Activated CD4-positive, alpha-beta T cell treated with anti-CD3 and anti-CD28 coated beads for 36 hours (primary cell): ENCODE results near the gene PTH2. TPM values are rescaled to one million over a fixed set of nuclear protein-coding genes. Genes with fewer than 3 reads are reported as not detected.

Source experiments
- ATAC-seq: fragments of 200-7000 bp; cut with Tn5 transposase; one replicate; pipeline ENCODE4 v1.10.0; 2021; ENCODE audit warnings: mild to moderate bottlenecking, moderate library complexity
- CTCF ChIA-PET: fragments of 350-600 bp; sonication (Branson Sonifier 250); formaldehyde crosslinking; loops from one replicate; lab custom pipeline; 2021; ENCODE audit warnings: antibody characterized with exemption; lab: Charles Lee
- POLR2A ChIA-PET: fragments of 350-600 bp; sonication (Branson Sonifier 250); formaldehyde crosslinking; loops from one replicate; lab custom pipeline; 2021; ENCODE audit warnings: antibody characterized with exemption, inconsistent platforms; lab: Charles Lee
- DNase-seq: peaks from one replicate; pipeline ENCODE4 v3.0.0-alpha.2; 2020
- H3K27ac Mint-ChIP-seq: one replicate; pipeline ENCODE4 v1.8.0; 2021; ENCODE audit warnings: mixed read lengths
- H3K27me3 Mint-ChIP-seq: one replicate; pipeline ENCODE4 v1.8.0; 2021; ENCODE audit warnings: mixed read lengths
- H3K36me3 Mint-ChIP-seq: one replicate; pipeline ENCODE4 v1.8.0; 2021; ENCODE audit warnings: low read depth, mixed read lengths
- H3K4me1 Mint-ChIP-seq: one replicate; pipeline ENCODE4 v1.8.0; 2021; ENCODE audit warnings: mixed read lengths
- H3K4me3 Mint-ChIP-seq: one replicate; pipeline ENCODE4 v1.8.0; 2021; ENCODE audit warnings: mild to moderate bottlenecking, moderate library complexity, mixed read lengths
- H3K9me3 Mint-ChIP-seq: one replicate; pipeline ENCODE4 v1.8.0; 2021; ENCODE audit warnings: low read depth, mixed read lengths
- intact Hi-C, 2 experiments: fragments of 100-400 bp; cut with DNase I in 1 of 2; cut with micrococcal nuclease in 1 of 2; formaldehyde crosslinking; loops; one replicate each; pipeline versions ENCODE4 v1.14.2 to v1.15.1; 2022 to 2024; cut with DNase I, micrococcal nuclease
- total RNA-seq, 2 experiments: library from RNA; stranded (reverse); gene quantifications; one replicate each; pipeline ENCODE4 v1.2.3, GENCODE V29; 2021

PTH2 gene
- total RNA-seq, 2 experiments from 2014 or later = not detected

DNA sequence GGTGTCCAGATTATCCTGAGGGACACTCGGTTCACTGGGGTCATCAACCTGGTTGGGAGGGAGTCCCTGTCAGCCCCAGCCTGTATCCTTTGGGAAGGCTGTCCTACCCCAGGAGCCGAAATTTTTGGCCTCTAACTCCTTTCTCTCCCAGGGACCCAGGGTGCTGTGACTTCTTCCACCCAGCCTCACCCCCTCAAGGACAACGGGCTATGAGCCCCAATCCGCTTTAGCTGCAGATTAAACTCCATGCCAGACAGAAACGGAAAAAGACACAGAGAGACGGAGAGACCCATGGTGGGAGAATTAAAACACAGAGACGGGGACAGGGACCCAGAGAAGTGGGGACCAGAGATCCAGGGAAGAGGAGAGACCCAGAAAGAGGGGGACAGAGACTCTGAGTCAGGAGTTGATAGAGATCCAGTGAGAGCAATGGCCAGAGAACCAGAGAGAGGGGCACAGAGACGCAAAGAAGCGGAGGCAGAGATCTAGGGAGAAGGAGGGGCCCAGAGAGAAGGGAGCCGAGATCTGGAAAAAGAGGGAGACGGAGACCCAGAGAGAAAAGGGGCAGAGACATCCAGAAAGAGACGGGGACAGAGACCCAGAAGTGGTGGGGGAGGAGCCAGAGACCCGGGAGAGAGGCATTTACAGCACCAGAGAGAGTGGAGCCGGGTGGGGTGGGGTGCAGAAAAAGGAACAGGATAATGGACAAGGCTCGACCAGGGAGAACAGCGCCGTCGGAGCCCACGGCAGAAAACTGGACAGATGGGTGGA is 17.4 kb upstream of the PTH2 start:
- H3K4me1 Mint-ChIP-seq = peaks cover 36% of the 10 kb centered on the region
- POLR2A ChIA-PET = no interaction called here
- ATAC-seq (no peak), DNase-seq (no peak)
- no peaks in the 10 kb centered on the region for H3K9me3 Mint-ChIP-seq
- no peaks in the 10 kb centered on the region for H3K36me3 Mint-ChIP-seq
- intact Hi-C loops = loop anchor here in 1 of 2 experiments (5.0 kb wide), 1 partner anchor 33 kb away; no protein-coding TSS in a partner anchor
- CTCF ChIA-PET = interaction anchor here (0.6 to 1.5 kb wide), 3 partner anchors 11 to 134 kb away, joined by 3 to 4 read pairs (median 4); no protein-coding TSS in a partner anchor
- H3K27me3 Mint-ChIP-seq = peaks cover 63% of the 10 kb centered on the region
- H3K4me3 Mint-ChIP-seq = peak overlapping the region; percentile 7
- H3K27ac Mint-ChIP-seq = no peak overlapping the region

DNA sequence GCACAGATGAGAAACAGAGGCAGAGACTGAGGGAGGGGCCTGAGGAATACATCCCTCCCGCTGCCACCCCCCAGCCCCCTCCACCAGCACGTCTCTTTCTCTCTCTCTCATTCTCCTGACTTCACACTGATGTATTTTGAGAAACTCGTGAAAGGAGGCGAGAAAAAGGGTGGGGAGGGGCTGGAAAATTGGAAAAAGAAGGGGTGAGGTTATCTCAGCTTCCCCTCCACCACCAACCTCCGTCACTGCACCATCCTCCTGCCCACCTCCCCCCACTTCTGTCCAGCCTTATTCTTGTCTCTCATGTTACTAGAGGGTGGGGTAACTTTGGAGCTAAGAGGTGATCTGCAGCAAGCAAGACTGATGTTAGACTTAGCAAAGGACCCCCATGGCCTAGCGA is 16.6 kb upstream of the PTH2 start:
- CTCF ChIA-PET = interaction anchor here (0.6 to 1.5 kb wide), 4 partner anchors 10 to 297 kb away, joined by 3 to 4 read pairs (median 4); no protein-coding TSS in a partner anchor
- peaks cover 32% of the 10 kb centered on the region for H3K4me1 Mint-ChIP-seq
- H3K36me3 Mint-ChIP-seq = no peaks in the 10 kb centered on the region
- intact Hi-C loops = loop anchor here in 1 of 2 experiments (5.0 kb wide), 1 partner anchor 33 kb away; no protein-coding TSS in a partner anchor
- H3K4me3 Mint-ChIP-seq = no peak overlapping the region
- H3K9me3 Mint-ChIP-seq = no peaks in the 10 kb centered on the region
- ATAC-seq (no peak), DNase-seq (no peak)
- peaks cover 70% of the 10 kb centered on the region for H3K27me3 Mint-ChIP-seq
- POLR2A ChIA-PET = no interaction called here
- H3K27ac Mint-ChIP-seq = no peak overlapping the region

DNA sequence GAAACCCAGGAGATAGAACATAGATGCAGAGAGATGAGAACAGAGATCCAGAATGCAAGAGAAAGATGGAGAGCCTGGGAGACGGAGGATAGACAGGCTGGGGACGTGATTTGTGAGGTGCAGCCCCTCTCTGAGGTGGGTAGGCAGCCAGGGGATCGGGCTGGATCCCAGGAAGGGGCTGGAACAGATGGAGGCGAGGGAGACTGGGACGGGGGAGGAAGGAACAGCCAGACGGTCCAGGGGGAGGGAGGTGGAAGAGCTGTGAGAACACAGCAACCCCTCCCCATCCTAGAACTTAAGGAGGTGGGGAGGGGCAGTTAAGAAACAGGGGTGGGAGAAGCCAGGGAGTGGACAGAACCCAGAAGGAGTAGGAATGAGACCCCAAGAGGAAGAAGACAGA is 15.0 kb upstream of the PTH2 start:
- no peak overlapping the region for H3K27ac Mint-ChIP-seq
- POLR2A ChIA-PET = no interaction called here

DNA sequence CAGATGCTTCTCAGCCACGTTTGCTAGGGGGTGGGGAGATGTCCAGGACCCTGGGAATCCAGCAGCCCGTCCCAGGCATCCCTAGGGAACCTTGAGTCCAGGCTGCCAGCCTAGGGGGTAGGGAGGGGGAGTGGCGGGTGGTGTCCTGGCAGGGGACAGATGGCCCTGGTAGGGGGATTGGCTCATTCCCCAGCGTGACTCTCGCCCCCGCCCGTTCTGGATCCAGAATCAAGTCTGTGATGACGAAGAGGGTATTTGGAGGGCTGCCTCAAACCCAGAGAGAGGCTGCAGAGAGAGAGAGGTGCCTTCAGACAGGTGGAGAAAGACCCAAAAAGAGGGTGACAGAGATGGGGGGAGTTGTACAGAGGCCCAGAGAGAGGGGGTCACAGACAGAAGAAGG is 14.0 kb upstream of the PTH2 start:
- CTCF ChIA-PET = no interaction called here
- Mint-ChIP-seq H3K4me3 (no peak overlapping the region), H3K9me3 (no peaks in the 10 kb centered on the region), H3K27ac (no peak overlapping the region), H3K36me3 (no peaks in the 10 kb centered on the region), H3K4me1 (peaks cover 28% of the 10 kb centered on the region), H3K27me3 (peaks cover 81% of the 10 kb centered on the region)
- ATAC-seq = no peak
- intact Hi-C loops = no loop called here
- DNase-seq = no peak
- POLR2A ChIA-PET = interaction anchor here (1.9 kb wide), 1 partner anchor 11 kb away, joined by 4 read pairs; no protein-coding TSS in a partner anchor

More for the DNA sequence above, 15.0 kb upstream of the PTH2 start:
- H3K36me3 Mint-ChIP-seq = no peaks in the 10 kb centered on the region
- intact Hi-C loops = no loop called here
- H3K9me3 Mint-ChIP-seq = no peaks in the 10 kb centered on the region
- H3K4me3 Mint-ChIP-seq = no peak overlapping the region
- ATAC-seq (no peak), DNase-seq (no peak)
- peaks cover 79% of the 10 kb centered on the region for H3K27me3 Mint-ChIP-seq
- CTCF ChIA-PET = no interaction called here
- H3K4me1 Mint-ChIP-seq = peaks cover 31% of the 10 kb centered on the region

DNA sequence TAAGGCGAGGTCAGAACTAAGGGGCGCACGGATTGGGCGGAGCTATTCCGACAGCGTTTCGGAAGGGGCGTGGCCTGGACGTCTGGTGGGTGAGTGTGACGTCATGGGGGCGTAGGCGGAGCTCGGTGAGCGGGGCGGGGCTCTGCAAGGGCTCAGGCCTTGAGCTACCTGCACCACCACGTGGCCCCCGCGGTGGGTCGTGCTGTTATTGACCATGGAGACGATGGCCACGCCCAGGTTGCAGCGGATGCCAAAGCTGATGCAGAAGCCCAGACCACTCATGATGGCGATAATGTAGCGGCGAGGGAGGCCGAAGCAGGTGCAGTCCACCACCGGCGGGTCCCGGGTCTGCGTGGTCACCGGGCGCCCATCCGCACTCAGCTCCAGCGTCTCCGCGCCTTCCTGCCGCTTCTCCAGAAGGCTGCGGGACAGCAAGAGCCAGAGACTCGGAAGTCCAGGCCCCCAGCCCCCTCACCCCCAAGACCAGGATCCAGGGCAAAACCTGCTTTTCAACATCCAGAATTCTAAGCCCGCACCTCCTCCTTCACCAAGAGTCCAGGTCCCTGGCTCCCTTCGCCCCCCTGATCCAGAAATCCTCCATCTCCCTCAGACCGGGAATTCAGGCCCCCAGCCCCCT is 13.3 kb upstream of the PTH2 start:
- CTCF ChIA-PET = interaction anchor here (0.6 to 1.0 kb wide), 2 partner anchors 11 to 1964 kb away, joined by 3 read pairs; partner anchors contain the start of gene GFY
- Mint-ChIP-seq H3K27me3 (peaks cover 78% of the 10 kb centered on the region), H3K36me3 (no peaks in the 10 kb centered on the region), H3K4me3 (peak overlapping the region; percentile 4), H3K9me3 (no peaks in the 10 kb centered on the region), H3K27ac (no peak overlapping the region), H3K4me1 (peaks cover 24% of the 10 kb centered on the region)
- ATAC-seq (peak; percentile 54), DNase-seq (peak; percentile 89)
- intact Hi-C loops = no loop called here
- POLR2A ChIA-PET = interaction anchor here (1.9 kb wide), 1 partner anchor 10 kb away, joined by 4 read pairs; no protein-coding TSS in a partner anchor

DNA sequence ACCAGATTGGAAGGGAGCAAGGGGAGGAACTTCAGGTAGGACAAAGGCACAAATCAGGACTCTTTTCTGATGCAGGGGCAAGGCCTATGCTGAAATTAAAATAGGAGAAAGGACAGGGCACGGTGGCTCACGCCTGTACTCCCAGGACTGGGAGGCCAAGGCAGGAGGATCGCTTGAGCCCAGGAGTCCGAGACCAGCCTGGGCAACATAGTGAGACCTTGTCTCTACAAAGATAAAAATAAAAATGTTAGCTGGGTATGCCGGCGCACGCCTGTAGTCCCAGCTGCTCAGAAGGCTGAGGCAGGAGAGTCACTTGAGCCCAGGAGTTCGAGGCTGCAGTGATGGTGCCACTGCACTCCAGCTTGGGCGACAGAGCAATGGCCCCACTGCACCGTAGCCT is 12.4 kb upstream of the PTH2 start:
- CTCF ChIA-PET = interaction anchor here (0.7 to 1.3 kb wide), 3 partner anchors 10 to 46 kb away, joined by 3 to 6 read pairs (median 3); partner anchors contain the start of gene GFY
- DNase-seq (no peak), ATAC-seq (no peak)
- no peaks in the 10 kb centered on the region for H3K9me3 Mint-ChIP-seq
- intact Hi-C loops = no loop called here
- POLR2A ChIA-PET = interaction anchor here (1.9 kb wide), 1 partner anchor 9 kb away, joined by 4 read pairs; no protein-coding TSS in a partner anchor
- peaks cover 79% of the 10 kb centered on the region for H3K27me3 Mint-ChIP-seq
- H3K4me1 Mint-ChIP-seq = peaks cover 20% of the 10 kb centered on the region
- H3K4me3 Mint-ChIP-seq = no peak overlapping the region
- no peak overlapping the region for H3K27ac Mint-ChIP-seq
- no peaks in the 10 kb centered on the region for H3K36me3 Mint-ChIP-seq

DNA sequence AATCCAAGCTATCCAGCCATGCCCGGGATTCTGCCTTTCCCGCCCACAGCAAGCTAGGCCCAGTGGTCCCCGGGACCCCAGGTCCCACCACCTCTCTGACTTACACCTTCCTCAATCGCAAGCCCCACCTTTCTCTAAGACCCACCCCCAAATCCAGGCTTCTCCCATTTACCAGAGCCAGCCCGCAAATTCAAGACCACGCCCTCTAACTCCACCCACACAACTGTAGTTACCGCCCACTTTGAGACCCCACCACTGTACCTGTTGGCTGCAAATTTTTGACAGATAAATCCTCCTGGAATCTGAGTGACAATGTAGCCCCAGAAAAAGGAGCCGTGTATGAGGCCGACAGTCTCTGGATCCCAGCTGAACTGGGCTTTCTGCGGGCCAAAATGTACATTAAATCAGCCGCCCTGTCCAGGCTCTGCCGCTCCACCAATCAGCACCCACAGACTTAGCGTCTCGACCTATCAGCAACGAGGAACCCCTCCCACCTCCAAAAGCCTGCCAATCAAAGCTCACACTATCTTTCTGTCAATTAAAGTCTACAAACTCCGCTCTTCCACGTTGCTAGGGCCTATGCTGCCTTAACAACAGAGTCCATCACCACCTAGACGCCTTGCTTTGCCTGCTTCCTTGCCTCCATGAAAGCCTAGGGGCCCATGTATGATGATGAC is 11.8 kb upstream of the PTH2 start:
- intact Hi-C loops = no loop called here
- POLR2A ChIA-PET = interaction anchor here (1.9 kb wide), 1 partner anchor 9 kb away, joined by 4 read pairs; no protein-coding TSS in a partner anchor
- peaks cover 78% of the 10 kb centered on the region for H3K27me3 Mint-ChIP-seq
- CTCF ChIA-PET = interaction anchor here (0.7 to 1.3 kb wide), 3 partner anchors 13 to 45 kb away, joined by 3 to 6 read pairs (median 4); no protein-coding TSS in a partner anchor
- H3K4me1 Mint-ChIP-seq = peaks cover 18% of the 10 kb centered on the region
- DNase-seq (no peak), ATAC-seq (no peak)
- H3K36me3 Mint-ChIP-seq = no peaks in the 10 kb centered on the region
- no peaks in the 10 kb centered on the region for H3K9me3 Mint-ChIP-seq
- no peak overlapping the region for H3K27ac Mint-ChIP-seq
- no peak overlapping the region for H3K4me3 Mint-ChIP-seq

DNA sequence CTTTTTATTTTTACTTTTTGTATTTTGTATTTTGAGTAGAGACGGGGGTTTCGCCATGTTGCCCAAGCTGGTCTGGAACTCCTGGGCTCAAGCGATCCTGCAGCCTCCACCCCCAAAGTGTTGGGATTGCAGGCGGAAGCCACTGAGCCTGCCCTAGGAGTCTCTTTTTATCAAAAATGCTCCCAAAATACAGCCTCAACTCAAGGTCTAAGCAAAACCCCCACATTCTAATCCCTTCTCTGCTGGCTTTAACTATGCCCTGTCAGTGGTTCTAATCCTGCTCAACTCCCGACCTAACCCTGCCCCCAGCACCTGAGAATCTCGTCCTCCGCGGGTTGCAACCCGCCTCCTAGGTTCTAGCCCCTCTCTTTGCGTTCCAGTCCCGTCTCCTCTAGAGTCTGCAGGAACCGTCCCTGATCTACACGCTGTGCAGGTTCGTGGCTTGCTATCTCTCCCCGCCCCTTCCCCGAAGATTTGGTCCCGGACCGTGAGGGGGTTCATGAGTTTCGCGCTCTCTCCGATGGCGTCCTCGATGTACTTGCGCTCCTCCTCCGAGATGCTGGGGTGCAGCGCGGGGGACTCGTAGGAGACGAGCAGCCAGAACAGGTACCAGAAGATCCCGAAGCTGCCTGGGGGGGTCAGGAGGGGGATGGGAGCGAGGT is 10.1 kb upstream of the PTH2 start:
- no peak overlapping the region for H3K4me3 Mint-ChIP-seq
- H3K4me1 Mint-ChIP-seq = peaks cover 24% of the 10 kb centered on the region
- H3K36me3 Mint-ChIP-seq = no peaks in the 10 kb centered on the region

DNA sequence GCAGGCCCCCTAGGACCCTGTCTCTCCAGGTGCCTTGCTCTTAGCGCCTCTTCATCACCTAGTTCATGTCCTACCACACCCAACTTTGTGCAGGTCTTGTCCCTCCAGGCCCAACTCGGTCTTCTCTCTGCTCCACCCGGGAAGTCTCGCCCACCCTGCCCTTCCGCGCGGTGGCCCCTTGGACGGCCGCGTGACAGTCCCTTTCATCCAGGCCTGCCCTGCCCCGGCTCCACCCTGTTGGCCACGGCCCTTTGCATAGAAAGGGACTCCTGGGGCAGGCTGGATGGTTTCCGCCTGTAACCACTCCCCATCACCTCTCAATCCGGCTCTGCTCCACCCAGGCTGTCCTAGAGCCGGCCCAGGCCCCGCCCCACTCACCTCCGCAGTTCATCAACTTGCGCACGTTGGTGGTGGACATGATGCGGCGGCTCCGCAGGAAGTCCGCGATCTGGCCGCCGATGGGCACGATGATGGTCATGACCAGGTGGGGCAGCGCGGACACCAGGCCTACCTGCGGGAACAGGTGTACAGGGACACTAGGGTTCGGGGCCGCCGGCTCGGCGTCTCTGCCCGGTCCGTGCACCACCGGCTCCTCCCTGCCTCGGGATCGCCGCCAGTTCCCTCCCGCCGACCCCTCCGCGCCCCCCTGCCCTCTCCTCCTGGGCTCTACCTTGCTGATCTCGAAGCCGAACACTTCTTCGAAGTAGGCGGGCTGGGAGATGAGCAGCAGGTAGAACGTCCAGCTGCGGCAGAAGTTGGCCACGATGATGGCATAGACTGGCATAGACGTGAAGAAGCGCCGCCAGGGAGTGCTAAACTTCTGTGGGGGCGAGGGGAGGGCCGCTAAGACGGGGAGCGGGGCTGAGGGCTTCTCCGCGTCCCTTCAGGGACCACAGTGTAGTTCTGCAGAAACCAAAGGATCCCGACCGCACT is 9.2 kb upstream of the PTH2 start:
- peaks cover 31% of the 10 kb centered on the region for H3K4me1 Mint-ChIP-seq
- DNase-seq = peak; percentile 64
- H3K4me3 Mint-ChIP-seq = no peak overlapping the region
- CTCF ChIA-PET = no interaction called here
- peak; percentile 48 for ATAC-seq
- H3K36me3 Mint-ChIP-seq = no peaks in the 10 kb centered on the region
- H3K27ac Mint-ChIP-seq = no peak overlapping the region
- H3K27me3 Mint-ChIP-seq = peaks cover 74% of the 10 kb centered on the region
- POLR2A ChIA-PET = no interaction called here
- intact Hi-C loops = no loop called here
- no peaks in the 10 kb centered on the region for H3K9me3 Mint-ChIP-seq

More for the DNA sequence above, 10.1 kb upstream of the PTH2 start:
- ChIA-PET POLR2A (no interaction called here), CTCF (no interaction called here)
- H3K27ac Mint-ChIP-seq = no peak overlapping the region
- no peak for ATAC-seq
- intact Hi-C loops = no loop called here
- DNase-seq = no peak
- H3K9me3 Mint-ChIP-seq = no peaks in the 10 kb centered on the region
- H3K27me3 Mint-ChIP-seq = peaks cover 77% of the 10 kb centered on the region

DNA sequence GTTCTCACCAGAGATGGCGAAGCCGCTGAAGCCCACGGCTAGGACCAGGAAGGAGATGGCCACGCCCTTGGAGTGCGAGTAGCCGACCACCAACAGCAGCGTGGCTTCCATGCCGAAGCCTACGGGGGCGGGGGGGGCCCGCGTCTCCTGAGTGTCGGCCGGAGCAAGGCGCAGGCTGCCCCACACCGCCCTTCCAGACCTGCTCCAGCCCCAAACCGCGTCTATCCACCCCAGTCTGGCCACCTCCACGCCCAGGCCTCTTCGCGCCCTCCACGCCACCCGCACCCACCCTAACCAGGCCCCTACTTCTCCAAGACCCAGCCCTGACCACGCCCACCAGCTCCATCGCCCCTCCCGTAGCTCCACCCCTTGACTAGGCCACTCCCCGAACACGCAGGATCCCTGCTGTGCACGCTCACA is 8.1 kb upstream of the PTH2 start:
- H3K27me3 Mint-ChIP-seq = peaks cover 76% of the 10 kb centered on the region
- POLR2A ChIA-PET = no interaction called here
- DNase-seq (peak; percentile 55), ATAC-seq (no peak)
- peaks cover 38% of the 10 kb centered on the region for H3K4me1 Mint-ChIP-seq
- no peak overlapping the region for H3K27ac Mint-ChIP-seq
- intact Hi-C loops = no loop called here
- no peaks in the 10 kb centered on the region for H3K9me3 Mint-ChIP-seq
- no peak overlapping the region for H3K4me3 Mint-ChIP-seq
- CTCF ChIA-PET = interaction anchor here (0.6 to 1.0 kb wide), 2 partner anchors 11 to 22 kb away, joined by 3 read pairs; no protein-coding TSS in a partner anchor
- H3K36me3 Mint-ChIP-seq = no peaks in the 10 kb centered on the region
